Activated CD4-positive, alpha-beta T cell treated with anti-CD3 and anti-CD28 coated beads for 24 hours (primary cell): ENCODE results near the gene PCCA.
"Not testable (repeated sequence)": the region's sequence is repeated elsewhere in the genome, so short reads cannot be mapped to it uniquely, and the experiment has no call there.

Experiments
- DNase-seq, 2 donors: peaks; one replicate each; pipeline ENCODE4 v3.0.0-alpha.2; 2020; ENCODE audit warnings: low read depth in 2 of 2

Gene PCCA

GRCh38 chr13:100240109-100240779 is 151.4 kb downstream of the PCCA start:
- DNase-seq, result no peak

GRCh38 chr13:100244431-100244830 is 155.5 kb downstream of the PCCA start:
- no peak for DNase-seq

- DNase-seq, result no peak
Measured at GRCh38 chr13:100245104-100245503, 156.2 kb downstream of the PCCA start.

- DNase-seq, result no peak
Measured at GRCh38 chr13:100247937-100248336, 159.0 kb downstream of the PCCA start.

GRCh38 chr13:100254002-100254401 is 165.1 kb downstream of the PCCA start:
- DNase-seq, result no peak

GRCh38 chr13:100262404-100262803 is 173.5 kb downstream of the PCCA start:
- DNase-seq, result no peak

- no peak for DNase-seq
Measured at GRCh38 chr13:100266026-100266425, 177.1 kb downstream of the PCCA start.

- DNase-seq, result no peak
Measured at GRCh38 chr13:100269837-100270236, 180.9 kb downstream of the PCCA start.

- no peak for DNase-seq
Measured at GRCh38 chr13:100273138-100273537, 184.2 kb downstream of the PCCA start.

- no peak for DNase-seq
Measured at GRCh38 chr13:100273552-100273951, 184.7 kb downstream of the PCCA start.

GRCh38 chr13:100274942-100275506 is 186.1 kb downstream of the PCCA start:
- DNase-seq, result no peak

- DNase-seq, result no peak
Measured at GRCh38 chr13:100275746-100276145, 186.9 kb downstream of the PCCA start.

GRCh38 chr13:100280681-100281080 is 191.8 kb downstream of the PCCA start:
- DNase-seq, result no peak

GRCh38 chr13:100282306-100282705 is 193.4 kb downstream of the PCCA start:
- DNase-seq, result not testable (repeated sequence)

GRCh38 chr13:100290165-100290801 is 201.4 kb downstream of the PCCA start:
- DNase-seq, result no peak

GRCh38 chr13:100291624-100292023 is 202.7 kb downstream of the PCCA start:
- no peak for DNase-seq

GRCh38 chr13:100297413-100297812 is 208.5 kb downstream of the PCCA start:
- no peak for DNase-seq

GRCh38 chr13:100298116-100298681 is 209.3 kb downstream of the PCCA start:
- DNase-seq, result no peak

GRCh38 chr13:100298691-100299090 is 209.8 kb downstream of the PCCA start:
- DNase-seq, result no peak

GRCh38 chr13:100300243-100300642 is 211.3 kb downstream of the PCCA start:
- DNase-seq, result no peak

GRCh38 chr13:100300708-100301107 is 211.8 kb downstream of the PCCA start:
- DNase-seq, result no peak

- DNase-seq, result no peak
Measured at GRCh38 chr13:100301418-100301817, 212.5 kb downstream of the PCCA start.

GRCh38 chr13:100302391-100302790 is 213.5 kb downstream of the PCCA start:
- DNase-seq, result no peak
